Liver (tissue), 9 donors: ENCODE results near the gene NCAPG2. TPM values are rescaled to one million over a fixed set of nuclear protein-coding genes. Genes with fewer than 3 reads are reported as not detected.

Experiments used
- DNase-seq: peaks from one replicate; pipeline ENCODE4 v3.0.0-alpha.2; 2017; ENCODE audit warnings: low spot score
- H3K27ac ChIP-seq, 2 donors: one replicate each; pipeline ENCODE4 v1.7.0; 2013; ENCODE audit warnings: inconsistent platforms in 2 of 2, low read length in 2 of 2, control low read depth in 1 of 2, low read depth in 1 of 2, mild to moderate bottlenecking in 1 of 2
- H3K27me3 ChIP-seq, 4 donors: one replicate each; pipeline versions ENCODE4 v1.6.1 to v1.7.0; 2013; ENCODE audit warnings: low read length in 3 of 4, inconsistent platforms in 1 of 4, mild to moderate bottlenecking in 1 of 4, moderate library complexity in 1 of 4; ENCODE audit not compliant: control insufficient read depth in 4 of 4, insufficient read depth in 4 of 4
- H3K36me3 ChIP-seq, 4 donors: one replicate each; pipeline versions ENCODE4 v1.6.1 to v1.7.0; 2013; ENCODE audit warnings: low read length in 3 of 4, mild to moderate bottlenecking in 3 of 4, low read depth in 1 of 4, moderate library complexity in 1 of 4; ENCODE audit not compliant: control insufficient read depth in 4 of 4, insufficient read depth in 3 of 4
- H3K4me1 ChIP-seq, 4 donors: one replicate each; pipeline versions ENCODE4 v1.6.1 to v1.7.0; 2013; ENCODE audit warnings: low read length in 3 of 4, mild to moderate bottlenecking in 3 of 4, moderate library complexity in 1 of 4; ENCODE audit not compliant: control insufficient read depth in 4 of 4, insufficient read depth in 4 of 4
- H3K4me3 ChIP-seq, 3 donors: one replicate each; pipeline versions ENCODE4 v1.6.1 to v1.7.0; 2013; ENCODE audit warnings: low read length in 3 of 3, control low read depth in 1 of 3, low read depth in 1 of 3, mild to moderate bottlenecking in 1 of 3
- H3K9ac ChIP-seq, 2 donors: one replicate each; pipeline ENCODE4 v1.7.0; 2013; ENCODE audit warnings: low read length in 2 of 2, mild to moderate bottlenecking in 2 of 2, moderate library complexity in 2 of 2, control low read depth in 1 of 2, low read depth in 1 of 2
- H3K9me3 ChIP-seq, 4 donors: one replicate each; pipeline versions ENCODE4 v1.6.1 to v1.7.0; 2013; ENCODE audit warnings: low read length in 3 of 4; ENCODE audit not compliant: control insufficient read depth in 4 of 4
- ATF3 ChIP-seq: IDR thresholded peaks from 2 replicates; pipeline ENCODE4 v1.6.1; 2016; ENCODE audit warnings: antibody characterized with exemption
- CTCF ChIP-seq: fragments of 150-350 bp; IDR thresholded peaks from 2 replicates; pipeline ENCODE4 v1.5.1; 2017; ENCODE audit warnings: improper control_type of control experiment, low read depth, low read length; ENCODE audit not compliant: missing input control
- EGR1 ChIP-seq, 2 donors: IDR thresholded peaks; 2 replicates each; pipeline ENCODE4 v1.6.1; 2016 to 2018; ENCODE audit warnings: antibody characterized with exemption in 2 of 2, low read depth in 2 of 2
- FOXA1 ChIP-seq: IDR thresholded peaks from 2 replicates; pipeline ENCODE4 v1.6.1; 2016; ENCODE audit warnings: antibody characterized with exemption
- FOXA2 ChIP-seq: IDR thresholded peaks from 2 replicates; pipeline ENCODE4 v1.6.1; 2016; ENCODE audit warnings: antibody characterized with exemption
- GABPA ChIP-seq, 2 donors: IDR thresholded peaks in 1 of 2; conservative IDR thresholded peaks in 1 of 2; 2 replicates each; pipeline ENCODE4 v1.6.1; 2016; ENCODE audit warnings: antibody characterized with exemption in 2 of 2, mild to moderate bottlenecking in 1 of 2, moderate library complexity in 1 of 2
- HNF4A ChIP-seq, 2 donors: conservative IDR thresholded peaks; 2 replicates each; pipeline ENCODE4 v1.6.1; 2016; ENCODE audit warnings: antibody characterized with exemption in 2 of 2, mild to moderate bottlenecking in 2 of 2
- HNF4G ChIP-seq: IDR thresholded peaks from 2 replicates; pipeline ENCODE4 v1.6.1; 2016; ENCODE audit warnings: antibody characterized with exemption
- JUND ChIP-seq, 2 donors: IDR thresholded peaks; 2 replicates each; pipeline ENCODE4 v1.6.1; 2016; ENCODE audit warnings: antibody characterized with exemption in 2 of 2
- MAX ChIP-seq: IDR thresholded peaks from 2 replicates; pipeline ENCODE4 v1.6.1; 2016; ENCODE audit warnings: antibody characterized with exemption
- NR2F2 ChIP-seq: IDR thresholded peaks from 2 replicates; pipeline ENCODE4 v1.6.1; 2016; ENCODE audit warnings: antibody characterized with exemption
- RAD21 ChIP-seq, 2 donors: IDR thresholded peaks; 2 replicates each; pipeline ENCODE4 v1.6.1; 2016; ENCODE audit warnings: antibody characterized with exemption in 2 of 2, mild to moderate bottlenecking in 2 of 2
- REST ChIP-seq: IDR thresholded peaks from 2 replicates; pipeline ENCODE4 v1.6.1; 2016; ENCODE audit warnings: antibody characterized with exemption, mild to moderate bottlenecking
- RXRA ChIP-seq, 2 donors: IDR thresholded peaks; 2 replicates each; pipeline ENCODE4 v1.6.1; 2017 to 2018; ENCODE audit warnings: antibody characterized with exemption in 2 of 2, mild to moderate bottlenecking in 1 of 2
- SP1 ChIP-seq: IDR thresholded peaks from 2 replicates; pipeline ENCODE4 v1.6.1; 2018; ENCODE audit warnings: antibody characterized with exemption, mild to moderate bottlenecking
- TAF1 ChIP-seq: conservative IDR thresholded peaks from 2 replicates; pipeline ENCODE4 v1.6.1; 2016; ENCODE audit warnings: antibody characterized with exemption, mild to moderate bottlenecking
- YY1 ChIP-seq: IDR thresholded peaks from 2 replicates; pipeline ENCODE4 v1.6.1; 2016; ENCODE audit warnings: antibody characterized with exemption, mild to moderate bottlenecking
- ZBTB33 ChIP-seq: IDR thresholded peaks from 2 replicates; pipeline ENCODE4 v1.6.1; 2016; ENCODE audit warnings: antibody characterized with exemption
- WGBS: extraction: QIAGEN DNeasy Blood & Tissue Kit; methylation state at CpG from one replicate; pipeline ENCODE4 v1.1.7; 2013; 5-methylcytosine and 5-hydroxymethylcytosine counted together
- polyA plus RNA-seq, 2 donors: library from polyadenylated mRNA; stranded (reverse) in 1 of 2; unstranded in 1 of 2; fragments of 200-250 nt in 1 of 2; fragments of >200 nt in 1 of 2; fragmentation: Nextera tagmentation in 1 of 2; extraction: Ambion mirVana in 1 of 2; gene quantifications; one replicate each; pipeline versions ENCODE4 v1.2.1 to v1.2.3, GENCODE V29; 2013 to 2015
- total RNA-seq, 2 donors: library from RNA; depleted of rRNA; stranded (reverse); fragments of >200 nt; gene quantifications; one replicate each; pipeline ENCODE4 v1.2.3, GENCODE V29; 2014
- donor health status: healthy.
- donor health status: healthy.
- donor health status: healthy.
- donor health status: healthy.
- donor health status: healthy.

Gene NCAPG2
- total and polyA plus RNA-seq, 4 donors, result 0.89 to 37.4 (median 3.7) TPM

GRCh38 chr7:158617737-158618128, 86.9 kb downstream of the NCAPG2 start (continued):
- TF ChIP-seq GABPA (IDR thresholded peaks at IDR 0.05 in 1 of 2, conservative IDR thresholded peaks at IDR 0.05 in 1 of 2) (no peak), HNF4A (conservative IDR thresholded peaks at IDR 0.05) (no peak), YY1 (no peak), NR2F2 (no peak)

- no peak for DNase-seq
- H3K4me3 ChIP-seq, result no peak overlapping the region
- no peaks in the 10 kb centered on the region for H3K36me3 ChIP-seq
- TF ChIP-seq JUND (IDR thresholded peaks at IDR 0.05), result no peak
- TF ChIP-seq SP1, result no peak
- no peak for TF ChIP-seq GABPA (IDR thresholded peaks at IDR 0.05 in 1 of 2, conservative IDR thresholded peaks at IDR 0.05 in 1 of 2)
- TF ChIP-seq RAD21 (IDR thresholded peaks at IDR 0.05), result no peak
- TF ChIP-seq MAX, result no peak
- no peak for TF ChIP-seq FOXA2
- TF ChIP-seq FOXA1, result no peak
- no peak for TF ChIP-seq RXRA (IDR thresholded peaks at IDR 0.05)
- TF ChIP-seq EGR1 (IDR thresholded peaks at IDR 0.05; ENCODE audit: low read depth in 2 of 2), result no peak
- no peak for TF ChIP-seq HNF4A (conservative IDR thresholded peaks at IDR 0.05)
- no peak for TF ChIP-seq HNF4G
- no peak for TF ChIP-seq YY1
- TF ChIP-seq CTCF, result no peak
- no peak for TF ChIP-seq REST
- TF ChIP-seq ATF3, result no peak
- TF ChIP-seq ZBTB33, result no peak
- TF ChIP-seq NR2F2, result no peak
- TF ChIP-seq TAF1, result no peak
- no peaks in the 10 kb centered on the region for H3K9me3 ChIP-seq
- 96% methylated on average over 2 of the region's 2 CpGs for WGBS
- no peak overlapping the region for H3K9ac ChIP-seq
- no peaks in the 10 kb centered on the region for H3K4me1 ChIP-seq
- no peak overlapping the region for H3K27ac ChIP-seq
- H3K27me3 ChIP-seq, result no peaks in the 10 kb centered on the region
Measured at GRCh38 chr7:158616050-158616449, 88.6 kb downstream of the NCAPG2 start.
